Loucy (cell line): ENCODE measurements around the gene C14orf119.

Source experiments
- H2AFZ ChIP-seq: fragments of 200-600 bp; sonication (generic); 2 replicates; pipeline ENCODE4 v1.6.0; 2016; ENCODE audit warnings: antibody characterized with exemption, mild to moderate bottlenecking, low read length, moderate library complexity
- H3F3A ChIP-seq: fragments of 200-600 bp; 2 replicates; pipeline ENCODE4 v1.6.0; 2016; ENCODE audit warnings: antibody characterized with exemption, low read depth, mild to moderate bottlenecking
- H3K27me3 ChIP-seq: fragments of 200-600 bp; sonication (generic); 2 replicates; pipeline ENCODE4 v1.6.1; 2014; ENCODE audit warnings: low read length, mild to moderate bottlenecking; ENCODE audit not compliant: insufficient read depth, poor library complexity, severe bottlenecking
- H3K36me3 ChIP-seq: fragments of 200-600 bp; sonication (generic); 2 replicates; pipeline ENCODE4 v1.6.1; 2016; ENCODE audit warnings: low read length; ENCODE audit not compliant: insufficient read depth
- H3K4me1 ChIP-seq: fragments of 200-600 bp; sonication (generic); 2 replicates; pipeline ENCODE4 v1.5.1; 2014; ENCODE audit warnings: low read length, mild to moderate bottlenecking; ENCODE audit not compliant: insufficient read depth, poor library complexity, severe bottlenecking
- H3K4me2 ChIP-seq: fragments of 200-600 bp; sonication (generic); 2 replicates; pipeline ENCODE4 v1.6.0; 2014; ENCODE audit warnings: antibody characterized with exemption, low read length, low read depth, mild to moderate bottlenecking; ENCODE audit not compliant: poor library complexity, severe bottlenecking
- H3K4me3 ChIP-seq: fragments of 200-600 bp; sonication (generic); 2 replicates; pipeline ENCODE4 v1.5.1; 2014; ENCODE audit warnings: low read length, mild to moderate bottlenecking, mixed read lengths; ENCODE audit not compliant: poor library complexity, severe bottlenecking
- H3K79me2 ChIP-seq: fragments of 200-600 bp; sonication (generic); 2 replicates; pipeline ENCODE4 v1.6.1; 2014; ENCODE audit warnings: low read length; ENCODE audit not compliant: insufficient read depth
- H3K9ac ChIP-seq: fragments of 200-600 bp; sonication (generic); 2 replicates; pipeline ENCODE4 v1.6.0; 2014; ENCODE audit warnings: mild to moderate bottlenecking, low read depth, low read length, moderate library complexity; ENCODE audit not compliant: poor library complexity, severe bottlenecking
- H3K9me2 ChIP-seq: fragments of 200-600 bp; sonication (generic); replicated peaks from 2 replicates; pipeline ENCODE4 v1.6.1; 2016; ENCODE audit warnings: low read depth, low read length, mixed read lengths
- H3K9me3 ChIP-seq: fragments of 200-600 bp; sonication (generic); 2 replicates; pipeline ENCODE4 v1.6.1; 2014; ENCODE audit warnings: mild to moderate bottlenecking, antibody characterized with exemption, low read length, low read depth; ENCODE audit not compliant: insufficient read depth
- H4K20me1 ChIP-seq: fragments of 200-600 bp; sonication (generic); 2 replicates; pipeline ENCODE4 v1.6.0; 2014; ENCODE audit warnings: antibody characterized with exemption, low read length, mild to moderate bottlenecking; ENCODE audit not compliant: insufficient read depth, poor library complexity, severe bottlenecking
- EZH2phosphoT487 ChIP-seq: fragments of 200-600 bp; IDR thresholded peaks from 2 replicates; pipeline ENCODE4 v1.6.1; 2018; ENCODE audit warnings: antibody characterized with exemption, mild to moderate bottlenecking, moderate library complexity, borderline replicate concordance
- TF ChIP-seq, protein P1 (sequence below): fragments of 200-600 bp; sonication (generic); conservative IDR thresholded peaks from 2 replicates; pipeline ENCODE4 v1.5.1; 2014; ENCODE audit warnings: mild to moderate bottlenecking, antibody characterized with exemption, low read length

C14orf119 gene

DNA sequence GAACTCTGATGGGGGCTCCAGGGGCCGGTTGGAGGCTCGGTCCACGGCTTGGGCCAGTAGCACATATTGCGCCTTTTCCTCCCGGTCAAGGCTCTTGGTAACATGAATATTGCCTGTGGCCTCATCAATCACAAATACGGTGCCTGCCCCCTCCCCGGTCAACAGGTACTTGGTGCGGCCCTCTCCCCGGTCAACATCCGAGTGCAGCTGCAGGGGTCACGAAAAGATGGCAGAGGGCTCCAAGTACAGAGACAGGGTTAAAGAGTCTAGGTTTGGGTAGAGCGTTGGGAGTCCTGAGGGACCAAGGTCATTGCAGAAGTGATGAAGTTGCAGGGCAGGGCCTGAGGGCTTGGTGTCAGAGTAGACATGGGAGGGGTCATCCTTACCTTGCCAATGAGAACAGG, 40.2 kb upstream of the C14orf119 start:
- H3K4me2 ChIP-seq, result no peak overlapping the region
- no peak overlapping the region for H3K9ac ChIP-seq
- H3K27me3 ChIP-seq, result no peaks in the 10 kb centered on the region
- TF ChIP-seq, protein P1, sequence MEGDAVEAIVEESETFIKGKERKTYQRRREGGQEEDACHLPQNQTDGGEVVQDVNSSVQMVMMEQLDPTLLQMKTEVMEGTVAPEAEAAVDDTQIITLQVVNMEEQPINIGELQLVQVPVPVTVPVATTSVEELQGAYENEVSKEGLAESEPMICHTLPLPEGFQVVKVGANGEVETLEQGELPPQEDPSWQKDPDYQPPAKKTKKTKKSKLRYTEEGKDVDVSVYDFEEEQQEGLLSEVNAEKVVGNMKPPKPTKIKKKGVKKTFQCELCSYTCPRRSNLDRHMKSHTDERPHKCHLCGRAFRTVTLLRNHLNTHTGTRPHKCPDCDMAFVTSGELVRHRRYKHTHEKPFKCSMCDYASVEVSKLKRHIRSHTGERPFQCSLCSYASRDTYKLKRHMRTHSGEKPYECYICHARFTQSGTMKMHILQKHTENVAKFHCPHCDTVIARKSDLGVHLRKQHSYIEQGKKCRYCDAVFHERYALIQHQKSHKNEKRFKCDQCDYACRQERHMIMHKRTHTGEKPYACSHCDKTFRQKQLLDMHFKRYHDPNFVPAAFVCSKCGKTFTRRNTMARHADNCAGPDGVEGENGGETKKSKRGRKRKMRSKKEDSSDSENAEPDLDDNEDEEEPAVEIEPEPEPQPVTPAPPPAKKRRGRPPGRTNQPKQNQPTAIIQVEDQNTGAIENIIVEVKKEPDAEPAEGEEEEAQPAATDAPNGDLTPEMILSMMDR, result no peak
- TF ChIP-seq EZH2phosphoT487, result no peak
- H4K20me1 ChIP-seq, result no peaks in the 10 kb centered on the region
- H3K36me3 ChIP-seq, result peaks cover 12% of the 10 kb centered on the region; the same call in 1 of the 2 replicates
- peaks cover 13% of the 10 kb centered on the region for H3K4me1 ChIP-seq
- no peak overlapping the region for H3K4me3 ChIP-seq
- H3K9me2 ChIP-seq, result no peaks in the 10 kb centered on the region
- no peaks in the 10 kb centered on the region for H3K9me3 ChIP-seq
- H3K79me2 ChIP-seq, result no peaks in the 10 kb centered on the region
- no peaks in the 10 kb centered on the region for H3F3A ChIP-seq
- no peak overlapping the region for H2AFZ ChIP-seq

DNA sequence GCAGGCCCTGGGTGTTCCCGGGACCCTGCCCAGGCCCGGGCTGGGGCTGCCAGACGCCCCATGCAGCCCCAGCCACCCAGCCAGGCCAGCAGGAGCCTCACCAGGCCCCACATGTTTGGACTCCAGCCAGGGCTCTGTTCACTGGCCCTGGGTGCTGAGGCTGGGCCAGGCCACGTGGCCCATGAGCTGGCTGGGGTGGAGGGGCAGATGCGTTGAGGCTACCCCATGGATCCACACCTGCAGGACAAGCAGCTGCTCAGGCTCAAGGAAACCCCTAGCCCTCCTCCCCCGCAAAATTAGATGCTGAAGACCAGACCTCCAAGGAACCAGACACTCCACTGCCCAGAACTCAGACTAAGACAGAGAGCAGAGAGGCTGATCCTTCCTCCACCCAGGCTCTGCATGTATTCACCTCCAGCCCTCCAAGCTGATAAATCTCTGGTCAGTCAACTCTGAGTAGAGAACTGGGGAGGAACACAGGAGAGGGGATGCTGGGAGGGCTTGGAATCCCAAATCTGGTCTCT, 39.6 kb upstream of the C14orf119 start:
- TF ChIP-seq, protein P1, result no peak
- no peak for TF ChIP-seq EZH2phosphoT487
- Histone ChIP-seq H3K9ac (no peak overlapping the region), H3K4me3 (no peak overlapping the region), H3K9me3 (no peaks in the 10 kb centered on the region), H3K4me2 (peak overlapping the region; percentile 94), H3K79me2 (no peaks in the 10 kb centered on the region), H3K9me2 (no peaks in the 10 kb centered on the region), H3K27me3 (no peaks in the 10 kb centered on the region), H2AFZ (no peak overlapping the region), H3K36me3 (peaks cover 17% of the 10 kb centered on the region; the same call in 1 of the 2 replicates), H3F3A (no peaks in the 10 kb centered on the region), H3K4me1 (peaks cover 13% of the 10 kb centered on the region), H4K20me1 (no peaks in the 10 kb centered on the region)

DNA sequence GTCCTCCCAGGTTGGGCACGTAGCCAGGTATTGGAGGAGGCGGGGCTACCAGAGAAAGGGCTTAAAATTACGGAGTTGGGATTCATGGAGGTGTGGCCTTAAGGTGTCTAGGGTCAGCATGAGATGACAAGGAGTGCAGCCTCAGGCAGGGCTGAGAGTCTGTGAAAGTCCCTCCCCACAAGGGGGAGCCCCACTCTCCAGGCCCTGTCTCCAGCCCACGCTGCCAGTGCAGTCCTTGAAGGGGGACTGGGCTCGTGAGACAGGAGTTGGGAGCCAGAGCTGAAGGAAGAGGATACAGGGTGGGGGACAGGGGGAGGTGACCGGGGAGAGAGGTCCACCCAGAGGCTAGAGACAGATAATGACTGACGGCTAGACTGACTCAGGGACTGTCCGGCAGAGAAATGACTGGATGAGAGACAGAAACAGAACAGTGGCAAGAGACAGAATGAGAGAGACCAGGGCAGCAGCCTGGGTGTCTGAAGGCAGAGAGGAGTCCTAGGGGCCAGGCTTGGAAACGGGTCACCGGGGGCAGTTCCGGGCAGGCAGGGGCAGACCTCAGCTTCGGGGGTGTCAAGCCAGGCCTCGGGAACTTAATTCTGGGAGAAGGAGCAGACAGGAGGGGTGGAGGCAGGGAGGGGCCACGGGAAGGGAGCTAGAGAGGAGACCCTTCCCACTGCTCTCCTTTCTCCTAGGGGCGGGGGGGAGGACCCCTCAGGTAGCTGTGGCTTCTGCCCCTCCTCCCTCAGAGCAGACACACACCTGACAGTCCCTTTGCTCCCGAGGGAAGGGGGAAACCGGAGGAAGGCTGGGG, 39.0 kb upstream of the C14orf119 start:
- H3K4me2 ChIP-seq, result peak overlapping the region; percentile 94
- H3K9me2 ChIP-seq, result no peaks in the 10 kb centered on the region
- H3K4me3 ChIP-seq, result peak overlapping the region; percentile 77
- peak overlapping the region; percentile 66 for H3K9ac ChIP-seq
- H3K9me3 ChIP-seq, result no peaks in the 10 kb centered on the region
- no peaks in the 10 kb centered on the region for H4K20me1 ChIP-seq
- peaks cover 24% of the 10 kb centered on the region; the same call in 1 of the 2 replicates for H3K36me3 ChIP-seq
- no peaks in the 10 kb centered on the region for H3F3A ChIP-seq
- H3K79me2 ChIP-seq, result no peaks in the 10 kb centered on the region
- H3K4me1 ChIP-seq, result peaks cover 13% of the 10 kb centered on the region
- peak overlapping the region; percentile 37 for H2AFZ ChIP-seq
- TF ChIP-seq EZH2phosphoT487, result no peak
- TF ChIP-seq, protein P1, result peak; percentile 92
- H3K27me3 ChIP-seq, result no peaks in the 10 kb centered on the region
